ENCODE measurements around the gene GJC2.

DNA sequence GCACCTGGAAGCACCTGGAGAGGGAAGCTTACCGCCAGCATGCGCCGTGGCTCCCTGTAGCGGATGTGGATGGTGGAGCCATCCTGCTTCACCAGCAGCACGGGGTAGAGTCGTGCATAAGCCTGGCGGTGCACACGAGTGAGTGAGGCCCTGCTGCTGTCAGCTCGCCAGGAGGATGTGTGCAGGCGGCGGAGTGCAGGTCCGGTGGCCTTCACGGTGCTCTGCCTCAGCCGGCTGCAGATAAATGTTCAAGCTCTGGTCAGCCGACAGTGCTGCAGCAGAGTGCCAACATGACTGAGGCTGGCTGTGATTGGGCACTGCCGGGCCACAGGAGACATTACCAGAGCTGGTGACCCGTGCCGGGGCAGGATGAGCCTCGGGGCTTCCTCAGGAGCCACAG lies 42.1 kb upstream of the GJC2 start:
- TF ChIP-seq POLR2A (IDR thresholded peaks at IDR 0.05) (no peak), CTCF (IDR thresholded peaks at IDR 0.05) (no peak), POLR2AphosphoS5 (IDR thresholded peaks at IDR 0.05) (no peak)

Measured in upper lobe of left lung (tissue), 4 donors.